WTC11 (cell line): Measurements from ENCODE around the gene RPS16. TPM values are rescaled to one million over a fixed set of nuclear protein-coding genes. Genes with fewer than 3 reads are reported as not detected.
"Not testable (repeated sequence)": the region's sequence is repeated elsewhere in the genome, so short reads cannot be mapped to it uniquely, and the experiment has no call there.

Experiments used
- ATAC-seq: fragments of 200-7000 bp; cut with Tn5 transposase; 2 replicates; pipeline ENCODE4 v1.10.0; 2021; ENCODE audit warnings: mild to moderate bottlenecking, moderate library complexity
- CTCF ChIA-PET: fragments of 300-600 bp; sonication (Branson Sonifier 250); formaldehyde crosslinking; loops from one replicate; lab custom pipeline; 2021; ENCODE audit warnings: antibody characterized with exemption; lab: Charles Lee
- POLR2A ChIA-PET: fragments of 350-600 bp; sonication (Branson Sonifier 250); formaldehyde crosslinking; loops from one replicate; lab custom pipeline; 2021; ENCODE audit warnings: antibody characterized with exemption; lab: Charles Lee
- DNase-seq: peaks from one replicate; pipeline ENCODE4 v3.0.0; 2021; ENCODE audit warnings: low spot score
- H3K27ac Mint-ChIP-seq: 2 replicates; pipeline ENCODE4 v1.8.0; 2021; ENCODE audit warnings: mixed read lengths
- H3K27me3 Mint-ChIP-seq: 2 replicates; pipeline ENCODE4 v1.8.0; 2021; ENCODE audit warnings: low read depth, mild to moderate bottlenecking, moderate library complexity, mixed read lengths
- H3K36me3 Mint-ChIP-seq: 2 replicates; pipeline ENCODE4 v1.8.0; 2021; ENCODE audit warnings: mixed read lengths
- H3K4me1 Mint-ChIP-seq: 2 replicates; pipeline ENCODE4 v1.8.0; 2022; ENCODE audit warnings: mixed read lengths
- H3K4me3 Mint-ChIP-seq: 2 replicates; pipeline ENCODE4 v1.8.0; 2021; ENCODE audit warnings: mild to moderate bottlenecking, moderate library complexity, mixed read lengths
- H3K9me3 Mint-ChIP-seq: 2 replicates; pipeline ENCODE4 v1.8.0; 2021; ENCODE audit warnings: mixed read lengths
- JAZF1 ChIP-seq: fragments of 250-450 bp; sonication (Bioruptor Pico); IDR thresholded peaks from 2 replicates; pipeline ENCODE4 v1.9.0; 2021; ENCODE audit warnings: moderate library complexity, mild to moderate bottlenecking, inconsistent platforms
- KAT7 ChIP-seq: sonication (generic); formaldehyde crosslinking; IDR thresholded peaks from 2 replicates; pipeline ENCODE4 v1.8.1; 2023; ENCODE audit warnings: missing genetic modification reagents, mild to moderate bottlenecking, borderline replicate concordance
- ZNF121 ChIP-seq: sonication (generic); formaldehyde crosslinking; IDR thresholded peaks from 2 replicates; pipeline ENCODE4 v1.8.0; 2023; ENCODE audit warnings: missing genetic modification reagents
- ZNF423 ChIP-seq: fragments of 250-450 bp; sonication (Bioruptor Pico); IDR thresholded peaks from 2 replicates; pipeline ENCODE4 v2.1.2; 2022; ENCODE audit warnings: mild to moderate bottlenecking, moderate library complexity
- ZNF671 ChIP-seq: fragments of 250-450 bp; sonication (Bioruptor Pico); IDR thresholded peaks from 2 replicates; pipeline ENCODE4 v1.8.0; 2021; ENCODE audit warnings: mild to moderate bottlenecking
- total RNA-seq: library from RNA; stranded (reverse); gene quantifications from 3 replicates; pipeline ENCODE4 v1.2.3, GENCODE V29; 2021
- TF ChIP-seq, protein P1 (sequence below): sonication (generic); formaldehyde crosslinking; IDR thresholded peaks from 2 replicates; pipeline ENCODE4 v1.8.0; 2023; ENCODE audit warnings: missing genetic modification reagents, mild to moderate bottlenecking, borderline replicate concordance
- TF ChIP-seq, protein P2 (sequence below): sonication (generic); formaldehyde crosslinking; IDR thresholded peaks from 2 replicates; pipeline ENCODE4 v1.8.0; 2022; ENCODE audit warnings: mild to moderate bottlenecking, missing genetic modification reagents
- TF ChIP-seq, protein P3 (sequence below): sonication (generic); formaldehyde crosslinking; IDR thresholded peaks from 2 replicates; pipeline ENCODE4 v1.8.1; 2023; ENCODE audit warnings: mild to moderate bottlenecking, missing genetic modification reagents, borderline replicate concordance
- TF ChIP-seq, protein P4 (sequence below): sonication (generic); formaldehyde crosslinking; IDR thresholded peaks from 2 replicates; pipeline ENCODE4 v1.8.1; 2022; ENCODE audit warnings: low read depth, missing genetic modification reagents, borderline replicate concordance

The RPS16 gene
- total RNA-seq, 1 experiment from 2014 or later: 2,962 TPM

DNA sequence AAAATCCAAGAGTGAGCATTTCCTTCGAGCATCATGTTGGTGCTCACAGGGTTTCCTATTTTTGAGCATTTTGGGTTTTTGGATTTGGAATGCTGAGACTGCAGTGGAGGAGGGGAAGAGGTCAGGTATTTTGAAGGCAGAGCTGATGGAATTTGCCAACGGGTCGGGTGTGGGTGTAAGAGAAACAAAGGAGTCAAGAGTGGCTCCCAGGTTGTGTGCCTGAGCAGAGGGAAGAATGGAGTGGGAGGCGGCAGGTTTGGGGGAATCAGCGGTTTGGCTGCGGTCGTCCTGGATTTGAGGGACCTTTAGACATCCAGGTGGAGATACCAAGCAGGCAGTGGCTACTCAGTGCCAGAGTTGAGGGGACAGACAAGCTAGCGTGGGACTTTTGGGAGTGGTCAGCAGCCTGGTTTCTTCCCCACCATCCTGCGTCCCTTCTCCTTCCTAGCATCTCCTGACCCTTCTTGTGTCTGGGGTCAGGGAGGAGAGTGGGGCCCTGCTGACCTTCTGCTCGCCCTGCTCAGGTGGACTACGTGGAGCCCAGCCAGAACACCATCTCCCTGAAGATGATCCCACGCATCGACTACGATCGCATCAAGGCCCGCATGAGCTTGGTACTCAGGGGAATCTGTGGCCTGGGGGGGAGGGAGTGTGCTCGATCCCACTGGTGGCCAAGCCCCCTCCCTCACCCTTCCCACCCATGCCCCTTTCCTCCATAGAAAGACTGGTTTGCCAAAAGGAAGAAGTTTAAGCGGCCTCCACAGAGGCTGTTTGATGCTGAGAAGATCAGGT, 30.4 kb upstream of the RPS16 start:
- POLR2A ChIA-PET: no interaction called here
- H3K36me3 Mint-ChIP-seq: peaks cover 72% of the 10 kb centered on the region

DNA sequence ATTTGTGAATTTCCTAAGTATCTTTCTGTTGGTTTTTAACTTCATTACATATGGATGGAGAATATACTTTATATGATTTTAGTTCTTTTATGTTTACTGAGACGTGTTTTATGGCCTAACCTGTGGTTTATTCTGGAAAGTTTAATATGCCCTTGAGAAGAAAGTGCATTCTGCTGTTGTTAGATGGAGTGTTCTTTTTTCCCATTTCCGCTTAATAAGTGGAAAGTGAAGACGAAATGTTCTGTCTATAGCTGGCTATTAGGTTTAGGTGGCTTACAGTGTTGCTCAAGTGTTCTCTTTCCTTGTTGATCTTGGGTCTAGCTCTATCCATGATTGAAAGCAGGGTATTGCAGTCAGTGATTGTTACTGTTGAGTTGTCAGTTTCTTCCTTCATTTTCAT, 27.7 kb upstream of the RPS16 start:
- ATAC-seq: no peak
- ChIA-PET POLR2A (no interaction called here), CTCF (interaction anchor here (0.7 to 1.7 kb wide), 3 partner anchors 11 to 51 kb away, joined by 3 to 6 read pairs (median 4); partner anchors contain the start of gene PLEKHG2)
- H3K27ac Mint-ChIP-seq: no peak overlapping the region
- H3K36me3 Mint-ChIP-seq: peaks cover 67% of the 10 kb centered on the region
- no peaks in the 10 kb centered on the region for H3K27me3 Mint-ChIP-seq
- no peak overlapping the region for H3K4me3 Mint-ChIP-seq
- no peaks in the 10 kb centered on the region for H3K9me3 Mint-ChIP-seq
- TF ChIP-seq KAT7 (CRISPR knock-in tag): no peak
- TF ChIP-seq, protein P1, sequence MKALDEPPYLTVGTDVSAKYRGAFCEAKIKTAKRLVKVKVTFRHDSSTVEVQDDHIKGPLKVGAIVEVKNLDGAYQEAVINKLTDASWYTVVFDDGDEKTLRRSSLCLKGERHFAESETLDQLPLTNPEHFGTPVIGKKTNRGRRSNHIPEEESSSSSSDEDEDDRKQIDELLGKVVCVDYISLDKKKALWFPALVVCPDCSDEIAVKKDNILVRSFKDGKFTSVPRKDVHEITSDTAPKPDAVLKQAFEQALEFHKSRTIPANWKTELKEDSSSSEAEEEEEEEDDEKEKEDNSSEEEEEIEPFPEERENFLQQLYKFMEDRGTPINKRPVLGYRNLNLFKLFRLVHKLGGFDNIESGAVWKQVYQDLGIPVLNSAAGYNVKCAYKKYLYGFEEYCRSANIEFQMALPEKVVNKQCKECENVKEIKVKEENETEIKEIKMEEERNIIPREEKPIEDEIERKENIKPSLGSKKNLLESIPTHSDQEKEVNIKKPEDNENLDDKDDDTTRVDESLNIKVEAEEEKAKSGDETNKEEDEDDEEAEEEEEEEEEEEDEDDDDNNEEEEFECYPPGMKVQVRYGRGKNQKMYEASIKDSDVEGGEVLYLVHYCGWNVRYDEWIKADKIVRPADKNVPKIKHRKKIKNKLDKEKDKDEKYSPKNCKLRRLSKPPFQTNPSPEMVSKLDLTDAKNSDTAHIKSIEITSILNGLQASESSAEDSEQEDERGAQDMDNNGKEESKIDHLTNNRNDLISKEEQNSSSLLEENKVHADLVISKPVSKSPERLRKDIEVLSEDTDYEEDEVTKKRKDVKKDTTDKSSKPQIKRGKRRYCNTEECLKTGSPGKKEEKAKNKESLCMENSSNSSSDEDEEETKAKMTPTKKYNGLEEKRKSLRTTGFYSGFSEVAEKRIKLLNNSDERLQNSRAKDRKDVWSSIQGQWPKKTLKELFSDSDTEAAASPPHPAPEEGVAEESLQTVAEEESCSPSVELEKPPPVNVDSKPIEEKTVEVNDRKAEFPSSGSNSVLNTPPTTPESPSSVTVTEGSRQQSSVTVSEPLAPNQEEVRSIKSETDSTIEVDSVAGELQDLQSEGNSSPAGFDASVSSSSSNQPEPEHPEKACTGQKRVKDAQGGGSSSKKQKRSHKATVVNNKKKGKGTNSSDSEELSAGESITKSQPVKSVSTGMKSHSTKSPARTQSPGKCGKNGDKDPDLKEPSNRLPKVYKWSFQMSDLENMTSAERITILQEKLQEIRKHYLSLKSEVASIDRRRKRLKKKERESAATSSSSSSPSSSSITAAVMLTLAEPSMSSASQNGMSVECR (CRISPR knock-in tag): no peak
- TF ChIP-seq, protein P2, sequence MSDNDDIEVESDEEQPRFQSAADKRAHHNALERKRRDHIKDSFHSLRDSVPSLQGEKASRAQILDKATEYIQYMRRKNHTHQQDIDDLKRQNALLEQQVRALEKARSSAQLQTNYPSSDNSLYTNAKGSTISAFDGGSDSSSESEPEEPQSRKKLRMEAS (CRISPR knock-in tag): no peak
- TF ChIP-seq ZNF121 (CRISPR knock-in tag): no peak
- TF ChIP-seq, protein P3, sequence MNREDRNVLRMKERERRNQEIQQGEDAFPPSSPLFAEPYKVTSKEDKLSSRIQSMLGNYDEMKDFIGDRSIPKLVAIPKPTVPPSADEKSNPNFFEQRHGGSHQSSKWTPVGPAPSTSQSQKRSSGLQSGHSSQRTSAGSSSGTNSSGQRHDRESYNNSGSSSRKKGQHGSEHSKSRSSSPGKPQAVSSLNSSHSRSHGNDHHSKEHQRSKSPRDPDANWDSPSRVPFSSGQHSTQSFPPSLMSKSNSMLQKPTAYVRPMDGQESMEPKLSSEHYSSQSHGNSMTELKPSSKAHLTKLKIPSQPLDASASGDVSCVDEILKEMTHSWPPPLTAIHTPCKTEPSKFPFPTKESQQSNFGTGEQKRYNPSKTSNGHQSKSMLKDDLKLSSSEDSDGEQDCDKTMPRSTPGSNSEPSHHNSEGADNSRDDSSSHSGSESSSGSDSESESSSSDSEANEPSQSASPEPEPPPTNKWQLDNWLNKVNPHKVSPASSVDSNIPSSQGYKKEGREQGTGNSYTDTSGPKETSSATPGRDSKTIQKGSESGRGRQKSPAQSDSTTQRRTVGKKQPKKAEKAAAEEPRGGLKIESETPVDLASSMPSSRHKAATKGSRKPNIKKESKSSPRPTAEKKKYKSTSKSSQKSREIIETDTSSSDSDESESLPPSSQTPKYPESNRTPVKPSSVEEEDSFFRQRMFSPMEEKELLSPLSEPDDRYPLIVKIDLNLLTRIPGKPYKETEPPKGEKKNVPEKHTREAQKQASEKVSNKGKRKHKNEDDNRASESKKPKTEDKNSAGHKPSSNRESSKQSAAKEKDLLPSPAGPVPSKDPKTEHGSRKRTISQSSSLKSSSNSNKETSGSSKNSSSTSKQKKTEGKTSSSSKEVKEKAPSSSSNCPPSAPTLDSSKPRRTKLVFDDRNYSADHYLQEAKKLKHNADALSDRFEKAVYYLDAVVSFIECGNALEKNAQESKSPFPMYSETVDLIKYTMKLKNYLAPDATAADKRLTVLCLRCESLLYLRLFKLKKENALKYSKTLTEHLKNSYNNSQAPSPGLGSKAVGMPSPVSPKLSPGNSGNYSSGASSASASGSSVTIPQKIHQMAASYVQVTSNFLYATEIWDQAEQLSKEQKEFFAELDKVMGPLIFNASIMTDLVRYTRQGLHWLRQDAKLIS (CRISPR knock-in tag): no peak
- no peak for TF ChIP-seq ZNF671
- no peak for TF ChIP-seq JAZF1 (CRISPR knock-in tag)
- TF ChIP-seq, protein P4, sequence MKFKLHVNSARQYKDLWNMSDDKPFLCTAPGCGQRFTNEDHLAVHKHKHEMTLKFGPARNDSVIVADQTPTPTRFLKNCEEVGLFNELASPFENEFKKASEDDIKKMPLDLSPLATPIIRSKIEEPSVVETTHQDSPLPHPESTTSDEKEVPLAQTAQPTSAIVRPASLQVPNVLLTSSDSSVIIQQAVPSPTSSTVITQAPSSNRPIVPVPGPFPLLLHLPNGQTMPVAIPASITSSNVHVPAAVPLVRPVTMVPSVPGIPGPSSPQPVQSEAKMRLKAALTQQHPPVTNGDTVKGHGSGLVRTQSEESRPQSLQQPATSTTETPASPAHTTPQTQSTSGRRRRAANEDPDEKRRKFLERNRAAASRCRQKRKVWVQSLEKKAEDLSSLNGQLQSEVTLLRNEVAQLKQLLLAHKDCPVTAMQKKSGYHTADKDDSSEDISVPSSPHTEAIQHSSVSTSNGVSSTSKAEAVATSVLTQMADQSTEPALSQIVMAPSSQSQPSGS: no peak
- DNase-seq: no peak
- no peaks in the 10 kb centered on the region for H3K4me1 Mint-ChIP-seq

More for the DNA sequence above, 30.4 kb upstream of the RPS16 start:
- CTCF ChIA-PET: interaction anchor here (1.7 kb wide), 1 partner anchor 8 kb away, joined by 6 read pairs; no protein-coding TSS in a partner anchor
- ATAC-seq (no peak), DNase-seq (no peak)
- no peaks in the 10 kb centered on the region for H3K4me1 Mint-ChIP-seq
- no peak overlapping the region for H3K27ac Mint-ChIP-seq
- no peaks in the 10 kb centered on the region for H3K27me3 Mint-ChIP-seq
- no peak for TF ChIP-seq ZNF423 (CRISPR knock-in tag)
- H3K9me3 Mint-ChIP-seq: no peaks in the 10 kb centered on the region
- H3K4me3 Mint-ChIP-seq: no peak overlapping the region

DNA sequence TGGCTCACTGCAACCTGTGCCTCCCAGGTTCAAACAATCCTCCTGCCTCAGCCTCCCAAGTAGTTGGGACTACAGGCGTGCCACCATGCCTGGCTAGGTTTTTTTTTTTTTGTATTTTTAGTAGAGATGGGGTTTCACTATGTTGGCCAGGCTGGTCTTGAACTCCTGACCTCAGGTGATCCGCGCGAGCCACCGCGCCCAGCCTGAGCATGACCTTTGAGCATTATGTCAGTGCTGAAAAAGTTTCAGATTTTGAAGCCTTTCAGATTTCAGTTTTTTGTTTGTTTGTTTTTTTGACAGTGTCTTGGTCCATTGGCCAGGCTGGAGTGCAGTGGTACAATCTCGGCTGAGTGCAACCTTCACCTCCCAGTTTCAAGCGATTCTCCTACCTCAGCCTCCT, 15.5 kb upstream of the RPS16 start:
- H3K9me3 Mint-ChIP-seq, CTCF ChIA-PET, H3K4me3 Mint-ChIP-seq, H3K4me1 Mint-ChIP-seq, POLR2A ChIA-PET, ATAC-seq, DNase-seq, H3K27ac Mint-ChIP-seq, H3K27me3 Mint-ChIP-seq: not testable (repeated sequence)
- H3K36me3 Mint-ChIP-seq: peaks cover 52% of the 10 kb centered on the region
